Measurements from ENCODE around the gene TMEM9B.

Gene TMEM9B

DNA sequence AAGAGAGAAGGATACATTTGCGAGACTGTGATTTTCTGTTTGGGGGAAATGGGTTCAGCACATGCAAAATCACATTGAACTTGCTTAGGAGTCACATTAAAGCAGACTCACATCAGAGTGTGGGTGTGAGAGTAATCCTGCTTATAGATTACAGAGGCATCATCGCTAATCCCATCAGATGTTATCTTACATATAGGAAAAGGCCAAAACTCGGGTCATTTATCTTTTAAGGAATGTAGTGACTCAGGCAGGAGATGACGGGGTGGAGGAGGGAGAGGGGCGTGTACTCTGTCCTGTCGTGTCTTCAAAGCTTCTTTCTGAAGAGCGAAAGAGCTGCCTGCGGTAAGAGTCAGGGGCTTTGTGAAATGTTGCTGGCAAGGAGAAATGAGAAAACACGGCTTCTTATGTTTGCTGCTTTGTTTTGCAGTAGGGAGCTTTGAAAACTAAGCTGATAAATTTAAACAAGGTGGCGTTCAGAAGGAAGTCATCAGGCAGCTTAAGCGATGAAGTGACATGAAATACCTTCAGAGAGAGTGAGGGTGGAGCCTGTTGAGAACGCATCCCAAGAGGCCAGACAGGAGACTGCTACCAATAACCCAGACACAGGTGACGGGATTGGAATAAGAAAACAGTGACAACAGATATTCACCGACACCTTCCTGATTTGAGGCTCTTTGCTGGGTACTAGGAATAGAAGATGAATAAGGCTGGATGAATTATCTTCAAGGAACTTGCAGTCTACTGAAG, 29.3 kb downstream of the TMEM9B start:
- TF ChIP-seq POLR2AphosphoS5 (IDR thresholded peaks at IDR 0.05; ENCODE audit: low read depth, low read length), result no peak
- no peak for TF ChIP-seq FOXP2 (optimal IDR thresholded peaks at IDR 0.05; ENCODE audit: borderline replicate concordance, extremely low read depth, extremely low read length, insufficient read depth)
- TF ChIP-seq, protein P1, sequence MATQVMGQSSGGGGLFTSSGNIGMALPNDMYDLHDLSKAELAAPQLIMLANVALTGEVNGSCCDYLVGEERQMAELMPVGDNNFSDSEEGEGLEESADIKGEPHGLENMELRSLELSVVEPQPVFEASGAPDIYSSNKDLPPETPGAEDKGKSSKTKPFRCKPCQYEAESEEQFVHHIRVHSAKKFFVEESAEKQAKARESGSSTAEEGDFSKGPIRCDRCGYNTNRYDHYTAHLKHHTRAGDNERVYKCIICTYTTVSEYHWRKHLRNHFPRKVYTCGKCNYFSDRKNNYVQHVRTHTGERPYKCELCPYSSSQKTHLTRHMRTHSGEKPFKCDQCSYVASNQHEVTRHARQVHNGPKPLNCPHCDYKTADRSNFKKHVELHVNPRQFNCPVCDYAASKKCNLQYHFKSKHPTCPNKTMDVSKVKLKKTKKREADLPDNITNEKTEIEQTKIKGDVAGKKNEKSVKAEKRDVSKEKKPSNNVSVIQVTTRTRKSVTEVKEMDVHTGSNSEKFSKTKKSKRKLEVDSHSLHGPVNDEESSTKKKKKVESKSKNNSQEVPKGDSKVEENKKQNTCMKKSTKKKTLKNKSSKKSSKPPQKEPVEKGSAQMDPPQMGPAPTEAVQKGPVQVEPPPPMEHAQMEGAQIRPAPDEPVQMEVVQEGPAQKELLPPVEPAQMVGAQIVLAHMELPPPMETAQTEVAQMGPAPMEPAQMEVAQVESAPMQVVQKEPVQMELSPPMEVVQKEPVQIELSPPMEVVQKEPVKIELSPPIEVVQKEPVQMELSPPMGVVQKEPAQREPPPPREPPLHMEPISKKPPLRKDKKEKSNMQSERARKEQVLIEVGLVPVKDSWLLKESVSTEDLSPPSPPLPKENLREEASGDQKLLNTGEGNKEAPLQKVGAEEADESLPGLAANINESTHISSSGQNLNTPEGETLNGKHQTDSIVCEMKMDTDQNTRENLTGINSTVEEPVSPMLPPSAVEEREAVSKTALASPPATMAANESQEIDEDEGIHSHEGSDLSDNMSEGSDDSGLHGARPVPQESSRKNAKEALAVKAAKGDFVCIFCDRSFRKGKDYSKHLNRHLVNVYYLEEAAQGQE (IDR thresholded peaks at IDR 0.05; ENCODE audit: insufficient read depth in 1 of 2, low read depth in 2 of 2, low read length in 2 of 2), result no peak
- TF ChIP-seq TAF1 (IDR thresholded peaks at IDR 0.05; ENCODE audit: borderline replicate concordance, insufficient read depth, low read length), result no peak
- no peak for TF ChIP-seq SIN3A (IDR thresholded peaks at IDR 0.05; ENCODE audit: borderline replicate concordance, insufficient read depth, low read length)

GRCh38 chr11:8933931-8934330, 30.3 kb downstream of the TMEM9B start:
- no peak for TF ChIP-seq TAF1 (IDR thresholded peaks at IDR 0.05; ENCODE audit: borderline replicate concordance, insufficient read depth, low read length)
- no peak for TF ChIP-seq SIN3A (IDR thresholded peaks at IDR 0.05; ENCODE audit: borderline replicate concordance, insufficient read depth, low read length)
- TF ChIP-seq FOXP2 (optimal IDR thresholded peaks at IDR 0.05; ENCODE audit: borderline replicate concordance, extremely low read depth, extremely low read length, insufficient read depth), result no peak
- TF ChIP-seq, protein P1 (IDR thresholded peaks at IDR 0.05; ENCODE audit: insufficient read depth in 1 of 2, low read depth in 2 of 2, low read length in 2 of 2), result no peak

DNA sequence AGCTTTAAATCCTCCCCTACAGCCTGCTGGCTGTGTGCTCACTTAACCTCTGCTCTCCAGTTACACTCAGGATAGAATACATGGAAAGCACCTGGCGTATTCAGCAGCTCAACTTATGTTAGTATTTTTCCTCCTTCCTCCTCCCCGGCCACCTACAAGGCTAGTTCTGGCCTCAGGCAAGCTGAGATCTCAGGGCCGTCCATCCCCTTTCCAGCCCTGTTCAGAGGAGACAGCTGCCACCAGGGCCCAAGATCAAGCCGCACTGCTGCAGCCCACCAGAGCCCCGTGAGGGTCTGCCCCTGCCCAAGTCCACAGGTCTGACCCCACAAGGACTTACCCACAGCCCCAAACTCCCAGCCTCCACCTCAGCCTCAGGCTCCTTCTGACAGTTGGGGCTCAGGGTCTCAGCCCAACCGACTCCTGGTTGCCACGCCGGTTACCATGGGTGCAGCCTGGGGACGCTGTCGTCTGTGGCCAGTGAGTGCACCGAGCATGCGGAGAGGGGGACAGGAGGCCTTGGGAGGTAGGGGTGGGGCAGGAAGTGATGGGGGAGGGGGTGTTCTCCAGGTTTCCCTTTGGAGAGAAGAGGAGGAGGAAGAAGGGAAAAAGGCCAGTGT, 31.6 kb downstream of the TMEM9B start, which contains the start of gene C11orf16:
TSS of gene C11orf16 (minus strand) at position 384 of the 617 bp plus-strand sequence. CDS start 639 bp downstream, outside the sequence.
- TF ChIP-seq TAF1 (IDR thresholded peaks at IDR 0.05; ENCODE audit: borderline replicate concordance, insufficient read depth, low read length) (no peak), SIN3A (IDR thresholded peaks at IDR 0.05; ENCODE audit: borderline replicate concordance, insufficient read depth, low read length) (no peak), FOXP2 (optimal IDR thresholded peaks at IDR 0.05; ENCODE audit: borderline replicate concordance, extremely low read depth, extremely low read length, insufficient read depth) (no peak), POLR2AphosphoS5 (IDR thresholded peaks at IDR 0.05; ENCODE audit: low read depth, low read length) (no peak)
- TF ChIP-seq, protein P1 (IDR thresholded peaks at IDR 0.05; ENCODE audit: insufficient read depth in 1 of 2, low read depth in 2 of 2, low read length in 2 of 2), result no peak

GRCh38 chr11:8930456-8931175, 33.6 kb downstream of the TMEM9B start:
- TF ChIP-seq, protein P1 (IDR thresholded peaks at IDR 0.05; ENCODE audit: insufficient read depth in 1 of 2, low read depth in 2 of 2, low read length in 2 of 2), result no peak
- TF ChIP-seq TAF1 (IDR thresholded peaks at IDR 0.05; ENCODE audit: borderline replicate concordance, insufficient read depth, low read length), result no peak
- no peak for TF ChIP-seq POLR2AphosphoS5 (IDR thresholded peaks at IDR 0.05; ENCODE audit: low read depth, low read length)
- no peak for TF ChIP-seq SIN3A (IDR thresholded peaks at IDR 0.05; ENCODE audit: borderline replicate concordance, insufficient read depth, low read length)
- no peak for TF ChIP-seq FOXP2 (optimal IDR thresholded peaks at IDR 0.05; ENCODE audit: borderline replicate concordance, extremely low read depth, extremely low read length, insufficient read depth)

Data from PFSK-1 (cell line).